K562 (cell line): ENCODE data around the gene NRTN. TPM values are rescaled to one million over a fixed set of nuclear protein-coding genes. Genes with fewer than 3 reads are reported as not detected.

ENCODE experiments used
- BRD9 ChIP-seq: fragments of 450-650 bp; IDR thresholded peaks from 2 replicates; pipeline ENCODE4 v1.6.1; 2018; ENCODE audit warnings: low read depth; ENCODE audit not compliant: partially characterized antibody
- CBFA2T2 ChIP-seq: fragments of 450-650 bp; conservative IDR thresholded peaks from 2 replicates; pipeline ENCODE4 v1.6.1; 2017; ENCODE audit warnings: mild to moderate bottlenecking
- CREBBP ChIP-seq: IDR thresholded peaks from one replicate; pipeline ENCODE4 v1.6.1; 2012; ENCODE audit warnings: low read depth, mild to moderate bottlenecking, control low read depth, inconsistent platforms, low read length
- FOXM1 ChIP-seq, 2 experiments: fragments of 450-650 bp in 1 of 2; sonication (generic) in 1 of 2; formaldehyde crosslinking in 1 of 2; IDR thresholded peaks; 2 replicates each; pipeline versions ENCODE4 v1.6.1 to v1.9.0; 2017 to 2022; ENCODE audit warnings: low read depth in 2 of 2, mild to moderate bottlenecking in 2 of 2, missing genetic modification reagents in 1 of 2, moderate library complexity in 1 of 2
- GATAD2B ChIP-seq: fragments of 450-650 bp; IDR thresholded peaks from 2 replicates; pipeline ENCODE4 v1.6.1; 2017; ENCODE audit warnings: mild to moderate bottlenecking, borderline replicate concordance
- KAT2B ChIP-seq: IDR thresholded peaks from one replicate; pipeline ENCODE4 v1.6.1; 2012; ENCODE audit warnings: low read depth, mild to moderate bottlenecking, control low read depth, inconsistent platforms, low read length, moderate library complexity
- L3MBTL2 ChIP-seq: fragments of 450-650 bp; IDR thresholded peaks from 2 replicates; pipeline ENCODE4 v1.6.1; 2016; ENCODE audit warnings: mild to moderate bottlenecking, moderate library complexity
- NBN ChIP-seq: fragments of 450-650 bp; IDR thresholded peaks from 2 replicates; pipeline ENCODE4 v1.6.1; 2016; ENCODE audit warnings: low read depth, mild to moderate bottlenecking
- PCBP2 ChIP-seq: fragments of 200-400 bp; formaldehyde crosslinking; IDR thresholded peaks from 2 replicates; pipeline ENCODE4 v1.6.1; 2018; ENCODE audit warnings: low read length, low read depth, mild to moderate bottlenecking, moderate library complexity; ENCODE audit not compliant: poor library complexity, severe bottlenecking
- RBM25 ChIP-seq: fragments of 200-400 bp; formaldehyde crosslinking; IDR thresholded peaks from 2 replicates; pipeline ENCODE4 v1.6.1; 2018; ENCODE audit warnings: low read length, low read depth, moderate library complexity; ENCODE audit not compliant: severe bottlenecking
- RFX1 ChIP-seq: fragments of 450-650 bp; IDR thresholded peaks from 2 replicates; pipeline ENCODE4 v1.6.1; 2016; ENCODE audit warnings: mild to moderate bottlenecking, moderate library complexity
- RUNX1 ChIP-seq: sonication (generic); IDR thresholded peaks from 2 replicates; pipeline ENCODE4 v1.6.1; 2016; ENCODE audit warnings: antibody characterized with exemption, low read depth
- SAFB2 ChIP-seq: fragments of 200-400 bp; formaldehyde crosslinking; IDR thresholded peaks from 2 replicates; pipeline ENCODE4 v1.6.1; 2018; ENCODE audit warnings: borderline replicate concordance, low read length, low read depth, moderate library complexity; ENCODE audit not compliant: severe bottlenecking
- SMARCA4 ChIP-seq: fragments of 450-650 bp; IDR thresholded peaks from 2 replicates; pipeline ENCODE4 v1.6.1; 2016
- THRA ChIP-seq: fragments of 450-650 bp; IDR thresholded peaks from 2 replicates; pipeline ENCODE4 v1.6.1; 2017; ENCODE audit warnings: mild to moderate bottlenecking, moderate library complexity
- ZNF143 ChIP-seq: sonication (generic); formaldehyde crosslinking; IDR thresholded peaks from 2 replicates; pipeline ENCODE4 v1.9.0; 2022; ENCODE audit warnings: mild to moderate bottlenecking, missing genetic modification reagents
- ZNF23 ChIP-seq: fragments of 250-450 bp; sonication (Bioruptor Pico); IDR thresholded peaks from 2 replicates; pipeline ENCODE4 v1.4.0; 2020; ENCODE audit warnings: mild to moderate bottlenecking
- ZNF395 ChIP-seq: fragments of 200-800 bp; sonication (Bioruptor generic); IDR thresholded peaks from 2 replicates; pipeline ENCODE4 v1.6.1; 2017; ENCODE audit warnings: missing genetic modification characterization, missing compliant biosample characterization
- ZNF445 ChIP-seq: fragments of 250-450 bp; sonication (Bioruptor Pico); IDR thresholded peaks from 2 replicates; pipeline ENCODE4 v1.4.0; 2020; ENCODE audit warnings: low read depth, mild to moderate bottlenecking, moderate library complexity
- ZNF551 ChIP-seq: fragments of 250-450 bp; sonication (Bioruptor Pico); IDR thresholded peaks from 2 replicates; pipeline ENCODE4 v1.5.0; 2021; ENCODE audit warnings: mild to moderate bottlenecking, moderate library complexity
- ZNF592 ChIP-seq: fragments of 450-650 bp; IDR thresholded peaks from 2 replicates; pipeline ENCODE4 v1.6.1; 2017; ENCODE audit warnings: antibody characterized with exemption, mild to moderate bottlenecking
- ZNF77 ChIP-seq: fragments of 250-450 bp; sonication (Bioruptor Pico); IDR thresholded peaks from 2 replicates; pipeline ENCODE4 v1.5.0; 2020
- polyA plus RNA-seq, 8 experiments: library from polyadenylated mRNA; depleted of rRNA in 4 of 8; stranded (reverse) in 5 of 8; unstranded in 3 of 8; fragments of >200 nt; fragmentation: Nextera tagmentation in 2 of 8; fragmentation: Illumina TruSeq in 1 of 8; extraction: Ambion mirVana in 2 of 8; extraction: Trizol in 1 of 8; gene quantifications; 2 replicates each; pipeline versions ENCODE4 v1.2.1 to v1.2.3, GENCODE V29; 2011 to 2014; ENCODE audit warnings: inconsistent platforms in 1 of 8, missing spikeins in 1 of 8
- total RNA-seq, 7 experiments: library from RNA; depleted of rRNA in 6 of 7; stranded (reverse); fragments of >200 nt in 6 of 7; fragmentation: Illumina TruSeq in 2 of 7; extraction: Trizol in 2 of 7; gene quantifications; 2 replicates each; pipeline versions ENCODE4 v1.2.1 to v1.2.3, GENCODE V29; 2011 to 2021; ENCODE audit warnings: low replicate concordance in 1 of 7

NRTN gene
- total and polyA plus RNA-seq, 9 of the 15 experiments (the other 6 are each of a cell fraction or from before 2014, with no cell fraction given) = 0.62 to 8.1 (median 1.6) TPM; not detected in 2

- TF ChIP-seq RFX1 (no peak), KAT2B (no peak), ZNF23 (CRISPR knock-in tag) (no peak), ZNF143 (CRISPR knock-in tag) (no peak), NBN (peak; percentile 88), ZNF592 (no peak), CBFA2T2 (peak; percentile 98), ZNF77 (CRISPR knock-in tag) (no peak), ZNF445 (CRISPR knock-in tag) (no peak), ZNF551 (CRISPR knock-in tag) (no peak), PCBP2 (no peak), ZNF395 (CRISPR knock-in tag) (peak; percentile 97), RBM25 (no peak), SAFB2 (no peak), RUNX1 (peak; percentile 94; the same call in 1 of the 2 replicates), THRA (no peak), GATAD2B (no peak), FOXM1 (IDR thresholded peaks at IDR 0.05; ENCODE audit: low read depth) (peak; percentile 90), FOXM1 (CRISPR knock-in tag; IDR thresholded peaks at IDR 0.05; ENCODE audit: low read depth) (no peak), SMARCA4 (peak; percentile 98), BRD9 (no peak), L3MBTL2 (peak; percentile 95), CREBBP (no peak)
Measured at GRCh38 chr19:5799247-5800241, 5.3 kb upstream of the NRTN start (continued).
